Right cardiac atrium (tissue), 5 donors: ENCODE measurements around the gene MED15. TPM values are rescaled to one million over a fixed set of nuclear protein-coding genes. Genes with fewer than 3 reads are reported as not detected.

Experiments used
- ATAC-seq, 2 donors: fragments of 200-7000 bp; cut with Tn5 transposase; one replicate each; pipeline versions ENCODE4 v1.8.0 to v1.9.1; 2020; ENCODE audit warnings: moderate library complexity in 2 of 2, mild to moderate bottlenecking in 1 of 2
- DNase-seq, 3 donors: peaks; one replicate each; pipeline ENCODE4 v3.0.0-alpha.2; 2020
- H3K27ac ChIP-seq: one replicate; pipeline ENCODE4 v1.5.1; 2013; ENCODE audit warnings: mild to moderate bottlenecking, low read length, control low read depth, moderate library complexity
- H3K27me3 ChIP-seq: one replicate; pipeline ENCODE4 v1.6.1; 2013; ENCODE audit not compliant: control insufficient read depth, insufficient read depth
- H3K4me1 ChIP-seq: one replicate; pipeline ENCODE4 v1.6.1; 2013; ENCODE audit warnings: low read length; ENCODE audit not compliant: control insufficient read depth, insufficient read depth
- H3K4me3 ChIP-seq: one replicate; pipeline ENCODE4 v1.5.1; 2013; ENCODE audit warnings: low read length, control low read depth
- H3K9me3 ChIP-seq: one replicate; pipeline ENCODE4 v1.6.1; 2013; ENCODE audit warnings: low read length; ENCODE audit not compliant: control insufficient read depth
- WGBS: extraction: QIAGEN DNeasy Blood & Tissue Kit; methylation state at CpG from one replicate; pipeline ENCODE4 v1.1.7; 2013; 5-methylcytosine and 5-hydroxymethylcytosine counted together
- intact Hi-C, 4 donors: fragments of 100-400 bp; cut with DNase I; formaldehyde crosslinking; loops; one replicate each; pipeline versions ENCODE4 v1.11.0 to v1.14.0; 2022 to 2023
- polyA plus RNA-seq: library from polyadenylated mRNA; stranded (reverse); fragments of 200-250 nt; gene quantifications from one replicate; pipeline ENCODE4 v1.2.3, GENCODE V29; 2013
- total RNA-seq, 4 donors: library from RNA; stranded (reverse); fragmentation: NEBNext Ultra II Directional; extraction: Animal tissue kit (Norgen Biotek cat#: 25700); gene quantifications; one replicate each; pipeline ENCODE4 v1.2.1, GENCODE V29; 2021
- donor health status: healthy with polysubstance abuse.
- donor health status: DM: no; HTN: yes; CAD: no.
- donor health status: DM: no; HTN: no; CAD: no.
- donor health status: DM: no; HTN: yes; CAD: no; lungs with severe emphysema.
- donor health status: DM: yes; HTN: yes; CAD: no.

The MED15 gene
- total and polyA plus RNA-seq, 5 donors: 30.9 to 53.4 (median 49.5) TPM

DNA sequence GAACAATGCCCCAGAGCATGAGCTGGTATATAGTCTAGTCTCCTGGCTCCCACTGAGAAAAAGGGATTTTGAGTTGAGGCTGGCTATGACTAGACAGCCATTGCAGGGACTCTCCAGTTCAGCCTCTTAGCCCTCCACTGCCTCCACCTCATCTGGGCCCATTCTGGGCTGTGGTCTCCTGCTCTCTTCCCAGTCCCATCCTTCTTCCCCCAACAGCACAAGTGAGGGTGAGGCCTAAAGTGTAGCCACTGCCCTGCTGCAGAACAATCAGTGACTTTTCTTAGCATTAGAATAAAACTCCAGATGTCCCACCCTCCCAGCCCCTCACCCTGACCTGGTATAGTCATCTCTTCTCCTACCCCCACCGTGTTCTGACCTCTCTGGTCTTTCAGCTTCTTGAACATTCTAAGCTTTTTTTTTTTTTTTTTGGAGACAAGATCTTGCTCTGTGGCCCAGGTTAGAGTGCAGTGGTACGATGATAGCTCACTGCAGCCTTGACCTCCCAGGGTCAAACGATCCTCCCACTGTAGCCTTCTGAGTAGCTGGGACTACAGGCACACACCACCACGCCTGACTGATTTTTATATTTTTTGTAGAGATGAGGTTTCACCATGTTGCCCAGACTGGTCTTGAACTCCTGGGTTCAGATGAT, 4.3 kb downstream of the MED15 start:
- H3K27ac ChIP-seq: no peak overlapping the region
- intact Hi-C loops: loop anchor here in 1 of 4 donors (10.0 kb wide), 1 partner anchor 53 kb away; no protein-coding TSS in a partner anchor
- H3K4me3 ChIP-seq: no peak overlapping the region

DNA sequence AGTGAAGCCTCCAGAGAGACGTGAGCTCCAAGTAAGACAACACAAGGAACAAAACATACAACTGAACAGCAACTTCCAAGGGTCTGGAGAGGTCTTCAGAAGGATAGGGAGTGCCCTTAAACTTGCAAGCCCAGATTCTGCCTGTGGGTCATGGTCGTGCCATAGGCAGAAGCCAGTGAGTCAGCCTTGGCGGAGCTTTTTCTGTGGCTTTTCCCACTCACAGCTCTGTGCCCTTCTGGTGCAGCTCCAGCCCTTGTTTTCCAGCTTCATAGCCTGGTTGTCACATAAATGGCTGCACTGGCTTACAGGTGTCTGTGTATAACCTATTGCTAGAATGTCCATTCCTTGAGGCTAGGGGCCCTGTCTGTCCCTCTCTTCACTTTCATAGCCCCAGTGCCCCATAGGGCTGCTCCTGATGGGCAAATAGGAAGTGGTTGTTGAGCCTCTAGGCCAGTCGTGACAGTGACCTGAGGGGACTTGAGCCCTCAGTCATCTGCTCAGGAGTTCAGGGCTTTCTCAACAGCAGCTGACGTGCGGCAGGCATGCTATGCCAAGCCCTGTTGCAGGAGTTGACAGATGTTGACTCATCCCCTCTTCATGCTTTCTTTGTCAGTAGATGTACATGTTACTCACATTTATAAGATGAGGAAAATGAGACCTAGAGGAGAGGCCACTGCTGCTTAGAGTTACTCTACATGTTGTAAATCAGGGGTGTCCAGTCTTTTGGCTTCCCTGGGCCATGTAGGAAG, 7.4 kb downstream of the MED15 start:
- no peak overlapping the region for H3K4me3 ChIP-seq
- ATAC-seq: peak in 1 of 2 donors; percentile 54
- 60% methylated on average over 6 of the region's 6 CpGs for WGBS
- intact Hi-C loops: loop anchor here in 1 of 4 donors (10.0 kb wide), 1 partner anchor 50 kb away; no protein-coding TSS in a partner anchor
- peak overlapping the region; percentile 57 for H3K27ac ChIP-seq
- peaks cover 24% of the 10 kb centered on the region for H3K4me1 ChIP-seq
- H3K9me3 ChIP-seq: no peaks in the 10 kb centered on the region
- DNase-seq: peak in 2 of 3 donors; percentile 47 to 68
- H3K27me3 ChIP-seq: no peaks in the 10 kb centered on the region

More for the DNA sequence above, 4.3 kb downstream of the MED15 start:
- ATAC-seq: no peak
- 69% methylated on average over 4 of the region's 4 CpGs for WGBS
- H3K4me1 ChIP-seq: peaks cover 24% of the 10 kb centered on the region
- no peaks in the 10 kb centered on the region for H3K27me3 ChIP-seq
- no peak for DNase-seq
- no peaks in the 10 kb centered on the region for H3K9me3 ChIP-seq

DNA sequence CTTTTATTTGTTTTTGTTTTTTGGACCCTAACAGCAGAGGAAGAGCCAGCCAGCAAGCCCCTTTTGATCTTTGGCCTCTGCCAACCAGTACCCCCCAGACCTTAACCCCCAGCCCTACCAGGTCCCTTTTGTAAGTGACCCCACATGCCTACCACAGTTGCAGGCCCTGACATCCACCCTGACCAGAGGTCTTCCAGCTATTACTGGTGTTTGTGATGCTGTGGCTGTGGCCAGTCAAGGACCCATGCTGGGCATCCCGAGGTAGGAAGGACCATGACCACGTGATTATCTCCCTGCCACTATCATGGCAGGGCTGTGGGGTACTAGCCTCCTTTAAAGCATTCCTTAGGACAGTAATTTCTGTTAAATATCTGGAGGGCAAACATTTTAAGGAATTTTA, 9.0 kb downstream of the MED15 start:
- no peak overlapping the region for H3K27ac ChIP-seq
- no peaks in the 10 kb centered on the region for H3K9me3 ChIP-seq
- intact Hi-C loops: loop anchor here in 1 of 4 donors (10.0 kb wide), 1 partner anchor 48 kb away; no protein-coding TSS in a partner anchor
- peaks cover 23% of the 10 kb centered on the region for H3K4me1 ChIP-seq
- no peak overlapping the region for H3K4me3 ChIP-seq
- DNase-seq: no peak
- ATAC-seq: no peak
- no peaks in the 10 kb centered on the region for H3K27me3 ChIP-seq
- 87% methylated on average over 2 of the region's 2 CpGs for WGBS

DNA sequence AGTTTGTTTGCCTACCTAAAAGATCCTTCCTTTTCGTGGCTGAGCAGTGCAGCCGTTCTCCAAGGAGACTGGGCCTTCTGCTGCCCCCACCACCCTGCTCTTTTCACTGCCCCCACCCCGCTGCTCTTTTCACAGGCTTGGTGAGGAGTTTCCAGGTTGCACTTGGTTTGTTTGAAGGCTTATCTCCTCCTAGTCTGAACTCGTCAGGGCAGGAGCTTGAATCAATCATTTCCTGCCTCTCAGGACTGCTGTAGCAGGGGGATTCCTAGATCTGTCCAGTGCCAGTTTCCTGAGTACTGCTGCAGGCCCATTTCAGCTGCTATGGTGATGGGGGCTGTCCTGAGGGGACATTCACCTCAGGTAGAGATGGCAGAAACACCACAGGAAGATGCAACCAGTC, 10.0 kb downstream of the MED15 start:
- WGBS: 61% methylated on average over 4 of the region's 4 CpGs
- intact Hi-C loops: loop anchor here in 1 of 4 donors (10.0 kb wide), 1 partner anchor 47 kb away; no protein-coding TSS in a partner anchor
- Histone ChIP-seq H3K4me1 (peaks cover 20% of the 10 kb centered on the region), H3K9me3 (no peaks in the 10 kb centered on the region), H3K4me3 (no peak overlapping the region), H3K27ac (no peak overlapping the region), H3K27me3 (no peaks in the 10 kb centered on the region)
- ATAC-seq (no peak), DNase-seq (no peak)

- DNase-seq (no peak), ATAC-seq (no peak)
- no peaks in the 10 kb centered on the region for H3K27me3 ChIP-seq
- H3K4me1 ChIP-seq: peaks cover 20% of the 10 kb centered on the region
- no peak overlapping the region for H3K27ac ChIP-seq
- intact Hi-C loops: loop anchor here in 1 of 4 donors (10.0 kb wide), 1 partner anchor 47 kb away; no protein-coding TSS in a partner anchor
- no peaks in the 10 kb centered on the region for H3K9me3 ChIP-seq
- no peak overlapping the region for H3K4me3 ChIP-seq
- 87% methylated on average over 13 of the region's 13 CpGs for WGBS
Measured at GRCh38 chr22:20517841-20518592, 10.6 kb downstream of the MED15 start.

DNA sequence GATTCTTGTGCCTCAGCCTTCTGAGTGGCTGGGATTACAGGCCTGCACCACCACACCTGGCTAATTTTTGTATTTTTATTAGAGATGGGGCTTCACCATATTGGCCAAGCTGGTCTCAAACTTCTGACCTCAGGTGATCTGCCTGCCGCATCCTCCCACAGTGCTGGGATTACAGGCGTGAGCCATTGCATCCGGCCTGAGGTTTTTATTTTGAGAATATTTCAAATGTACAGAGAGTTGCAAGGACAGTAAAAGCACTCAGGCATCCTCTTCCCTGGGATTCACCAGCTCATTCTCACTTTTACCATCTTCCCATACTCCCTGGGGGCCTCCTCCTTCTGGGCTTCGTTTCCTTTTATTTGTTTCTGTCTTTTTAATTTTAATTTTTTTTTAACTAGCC, 12.1 kb downstream of the MED15 start:
- Histone ChIP-seq H3K4me3 (no peak overlapping the region), H3K27me3 (no peaks in the 10 kb centered on the region), H3K4me1 (peaks cover 27% of the 10 kb centered on the region), H3K9me3 (no peaks in the 10 kb centered on the region), H3K27ac (no peak overlapping the region)
- DNase-seq (no peak), ATAC-seq (no peak)
- WGBS: 66% methylated on average over 4 of the region's 4 CpGs
- intact Hi-C loops: loop anchor here in 1 of 4 donors (10.0 kb wide), 1 partner anchor 45 kb away; no protein-coding TSS in a partner anchor

GRCh38 chr22:20520093-20520511, 12.7 kb downstream of the MED15 start:
- Histone ChIP-seq H3K4me1 (peaks cover 22% of the 10 kb centered on the region), H3K27me3 (no peaks in the 10 kb centered on the region)
- 62% methylated on average over 7 of the region's 7 CpGs for WGBS

GRCh38 chr22:20522134-20523004, 15.0 kb downstream of the MED15 start:
- DNase-seq (no peak), ATAC-seq (no peak)
- no peak overlapping the region for H3K27ac ChIP-seq
- H3K4me3 ChIP-seq: no peak overlapping the region
- H3K27me3 ChIP-seq: no peaks in the 10 kb centered on the region
- peaks cover 23% of the 10 kb centered on the region for H3K4me1 ChIP-seq
- no peaks in the 10 kb centered on the region for H3K9me3 ChIP-seq
- intact Hi-C loops: no loop called here
- 73% methylated on average over 11 of the region's 11 CpGs for WGBS

More at GRCh38 chr22:20520093-20520511, 12.7 kb downstream of the MED15 start:
- no peaks in the 10 kb centered on the region for H3K9me3 ChIP-seq
- peak in 1 of 2 donors; percentile 17 for ATAC-seq
- intact Hi-C loops: no loop called here
- no peak for DNase-seq
- H3K27ac ChIP-seq: no peak overlapping the region
- H3K4me3 ChIP-seq: no peak overlapping the region

GRCh38 chr22:20523086-20523983, 15.9 kb downstream of the MED15 start:
- Histone ChIP-seq H3K27me3 (no peaks in the 10 kb centered on the region), H3K27ac (peak overlapping the region; percentile 39), H3K4me3 (no peak overlapping the region), H3K9me3 (no peaks in the 10 kb centered on the region), H3K4me1 (peaks cover 21% of the 10 kb centered on the region)
- 42% methylated on average over 7 of the region's 7 CpGs for WGBS
- intact Hi-C loops: no loop called here
- DNase-seq: no peak
- peak; percentile 33 to 62 for ATAC-seq
